Chondrocyte (in vitro differentiated cells): ENCODE measurements around the gene STK32B. TPM values are rescaled to one million over a fixed set of nuclear protein-coding genes. Genes with fewer than 3 reads are reported as not detected.

Source experiments
- DNase-seq: peaks from one replicate; pipeline ENCODE4 v3.0.0; 2021; ENCODE audit warnings: mixed read lengths, low spot score
- H3K27ac Mint-ChIP-seq: one replicate; pipeline ENCODE4 v1.8.0; 2021; ENCODE audit warnings: mild to moderate bottlenecking, moderate library complexity, mixed read lengths; ENCODE audit not compliant: unreplicated experiment
- H3K27me3 Mint-ChIP-seq: 2 replicates; pipeline ENCODE4 v1.8.0; 2021; ENCODE audit warnings: low read depth, mixed read lengths
- H3K36me3 Mint-ChIP-seq: 2 replicates; pipeline ENCODE4 v1.8.0; 2021; ENCODE audit warnings: low read depth, mixed read lengths
- H3K4me1 Mint-ChIP-seq: 2 replicates; pipeline ENCODE4 v1.8.0; 2021; ENCODE audit warnings: low read depth, mild to moderate bottlenecking, mixed read lengths
- H3K4me3 Mint-ChIP-seq: one replicate; pipeline ENCODE4 v1.8.0; 2021; ENCODE audit warnings: mild to moderate bottlenecking, moderate library complexity, mixed read lengths; ENCODE audit not compliant: unreplicated experiment
- H3K9me3 Mint-ChIP-seq: 2 replicates; pipeline ENCODE4 v1.8.0; 2021; ENCODE audit warnings: low read depth, mixed read lengths
- CTCF ChIP-seq: fragments of 200-600 bp; sonication (generic); IDR thresholded peaks from 2 replicates; pipeline ENCODE4 v1.5.0; 2021; ENCODE audit warnings: antibody characterized with exemption, mild to moderate bottlenecking, moderate library complexity
- total RNA-seq: library from RNA; stranded (reverse); gene quantifications from 3 replicates; pipeline ENCODE4 v1.2.1, GENCODE V29; 2021

STK32B gene
- total RNA-seq, 1 donor from 2014 or later, result 14.2 TPM

- no peaks in the 10 kb centered on the region for H3K27me3 Mint-ChIP-seq
- no peak overlapping the region for H3K27ac Mint-ChIP-seq
- TF ChIP-seq CTCF, result no peak
- DNase-seq, result no peak
- peaks cover 24% of the 10 kb centered on the region for H3K4me1 Mint-ChIP-seq
- peaks cover 1% of the 10 kb centered on the region for H3K9me3 Mint-ChIP-seq
- H3K4me3 Mint-ChIP-seq, result no peak overlapping the region
- no peaks in the 10 kb centered on the region for H3K36me3 Mint-ChIP-seq
These were observed 396.9 kb downstream of the STK32B start for GRCh38 chr4:5448221-5448620.

GRCh38 chr4:5451243-5451642 lies 400.0 kb downstream of the STK32B start:
- Mint-ChIP-seq H3K4me1 (peaks cover under 1% of the 10 kb centered on the region), H3K36me3 (no peaks in the 10 kb centered on the region), H3K27me3 (no peaks in the 10 kb centered on the region), H3K9me3 (no peaks in the 10 kb centered on the region), H3K27ac (no peak overlapping the region), H3K4me3 (no peak overlapping the region)
- no peak for DNase-seq
- TF ChIP-seq CTCF, result no peak

GRCh38 chr4:5452156-5452555 lies 400.9 kb downstream of the STK32B start:
- TF ChIP-seq CTCF, result no peak
- Mint-ChIP-seq H3K36me3 (no peaks in the 10 kb centered on the region), H3K4me1 (no peaks in the 10 kb centered on the region), H3K9me3 (no peaks in the 10 kb centered on the region), H3K27me3 (no peaks in the 10 kb centered on the region), H3K4me3 (no peak overlapping the region), H3K27ac (no peak overlapping the region)
- DNase-seq, result no peak

- TF ChIP-seq CTCF, result no peak
- no peaks in the 10 kb centered on the region for H3K4me1 Mint-ChIP-seq
- no peak for DNase-seq
- no peak overlapping the region for H3K27ac Mint-ChIP-seq
- no peak overlapping the region for H3K4me3 Mint-ChIP-seq
- peaks cover 2% of the 10 kb centered on the region for H3K36me3 Mint-ChIP-seq
- no peaks in the 10 kb centered on the region for H3K9me3 Mint-ChIP-seq
- no peaks in the 10 kb centered on the region for H3K27me3 Mint-ChIP-seq
These were observed 403.8 kb downstream of the STK32B start for GRCh38 chr4:5455003-5455585.

GRCh38 chr4:5456296-5456845 lies 405.1 kb downstream of the STK32B start:
- Mint-ChIP-seq H3K27ac (no peak overlapping the region), H3K9me3 (no peaks in the 10 kb centered on the region), H3K4me3 (no peak overlapping the region), H3K36me3 (peaks cover 2% of the 10 kb centered on the region), H3K4me1 (no peaks in the 10 kb centered on the region), H3K27me3 (no peaks in the 10 kb centered on the region)
- no peak for DNase-seq
- TF ChIP-seq CTCF, result no peak
